Right lobe of liver (tissue), 6 donors: ENCODE data around the gene PRKACA. TPM values are rescaled to one million over a fixed set of nuclear protein-coding genes. Genes with fewer than 3 reads are reported as not detected.

Experiments
- ATAC-seq, 4 donors: fragments of 200-7000 bp; cut with Tn5 transposase; one replicate each; pipeline ENCODE4 v1.9.1; 2020; ENCODE audit warnings: mild to moderate bottlenecking in 4 of 4, moderate library complexity in 4 of 4
- DNase-seq, 3 donors: peaks; one replicate each; pipeline ENCODE4 v3.0.0-alpha.2; 2020
- H3K27ac ChIP-seq, 3 donors: fragments of 200-600 bp; one replicate each; pipeline ENCODE4 v1.8.0; 2022
- H3K27me3 ChIP-seq, 2 donors: fragments of 200-600 bp; one replicate each; pipeline ENCODE4 v1.8.0; 2022
- H3K36me3 ChIP-seq, 4 donors: fragments of 200-600 bp; sonication (generic) in 1 of 4; one replicate each; pipeline versions ENCODE4 v1.5.1 to v1.8.0; 2017 to 2022; ENCODE audit warnings: control low read depth in 1 of 4
- H3K4me1 ChIP-seq, 4 donors: fragments of 200-600 bp; sonication (generic) in 1 of 4; one replicate each; pipeline versions ENCODE4 v1.5.1 to v1.8.0; 2017 to 2022; ENCODE audit warnings: control low read depth in 1 of 4
- H3K4me3 ChIP-seq, 3 donors: fragments of 200-600 bp; one replicate each; pipeline ENCODE4 v1.8.0; 2022
- H3K9me3 ChIP-seq, 4 donors: fragments of 200-600 bp; sonication (generic) in 1 of 4; one replicate each; pipeline versions ENCODE4 v1.5.1 to v1.8.0; 2017 to 2022; ENCODE audit warnings: control low read depth in 1 of 4
- CTCF ChIP-seq, 4 donors: fragments of 200-600 bp in 3 of 4; fragments of 450-650 bp in 1 of 4; IDR thresholded peaks; one replicate each; pipeline versions ENCODE4 v1.5.1 to v1.8.0; 2016 to 2022; ENCODE audit warnings: antibody characterized with exemption in 4 of 4, mild to moderate bottlenecking in 2 of 4
- POLR2A ChIP-seq: fragments of 450-650 bp; IDR thresholded peaks from one replicate; pipeline ENCODE4 v1.6.1; 2017; ENCODE audit warnings: antibody characterized with exemption, mild to moderate bottlenecking
- WGBS: methylation state at CpG from one replicate; pipeline ENCODE4 v1.1.6; 2018; ENCODE audit warnings: low coverage, low lambda C conversion rate; ENCODE audit not compliant: insufficient coverage; ENCODE audit errors: missing lambda C conversion rate; 5-methylcytosine and 5-hydroxymethylcytosine counted together
- intact Hi-C, 2 donors: fragments of 100-400 bp; cut with DNase I; formaldehyde crosslinking; loops; one replicate each; pipeline versions ENCODE4 v1.11.2 to v1.14.1; 2022
- total RNA-seq, 6 experiments: library from RNA; depleted of rRNA in 2 of 6; stranded (reverse); fragments of >200 nt in 2 of 6; fragmentation: NEBNext Ultra II Directional in 3 of 6; extraction: Animal tissue kit (Norgen Biotek cat#: 25700) in 3 of 6; gene quantifications; one replicate each; pipeline versions ENCODE4 v1.1.0 to v1.2.4, GENCODE V29; 2016 to 2023
- donor health status: DM: no; HTN: yes; CAD: no.
- donor health status: DM: no; HTN: no; CAD: no.
- donor health status: DM: no; HTN: no; CAD: no.
- donor health status: DM: no; HTN: yes; CAD: no.
- donor health status: DM: no; HTN: yes; CAD: no.

PRKACA gene
- total RNA-seq, 6 experiments from 2014 or later: 54.8 to 87.5 (median 63.1) TPM

- no peaks in the 10 kb centered on the region for H3K27me3 ChIP-seq
- no peak overlapping the region for H3K4me3 ChIP-seq
- TF ChIP-seq POLR2A: no peak
- no peak for TF ChIP-seq CTCF (IDR thresholded peaks at IDR 0.05)
- WGBS: 41% methylated on average over 6 of the region's 11 CpGs
- H3K4me1 ChIP-seq: no peaks in the 10 kb centered on the region
- intact Hi-C loops: no loop called here
- no peak overlapping the region for H3K27ac ChIP-seq
- no peaks in the 10 kb centered on the region for H3K36me3 ChIP-seq
- DNase-seq (no peak), ATAC-seq (no peak)
- no peaks in the 10 kb centered on the region for H3K9me3 ChIP-seq
These were observed 46.5 kb upstream of the PRKACA start for GRCh38 chr19:14164082-14164481.

GRCh38 chr19:14162871-14163297 is 45.3 kb upstream of the PRKACA start:
- Histone ChIP-seq H3K4me1 (no peaks in the 10 kb centered on the region), H3K36me3 (no peaks in the 10 kb centered on the region), H3K9me3 (no peaks in the 10 kb centered on the region), H3K4me3 (no peak overlapping the region), H3K27ac (no peak overlapping the region), H3K27me3 (no peaks in the 10 kb centered on the region)
- ATAC-seq (no peak), DNase-seq (no peak)
- TF ChIP-seq CTCF (IDR thresholded peaks at IDR 0.05) (no peak), POLR2A (no peak)
- intact Hi-C loops: no loop called here
- 93% methylated on average over 15 of the region's 38 CpGs for WGBS

DNA sequence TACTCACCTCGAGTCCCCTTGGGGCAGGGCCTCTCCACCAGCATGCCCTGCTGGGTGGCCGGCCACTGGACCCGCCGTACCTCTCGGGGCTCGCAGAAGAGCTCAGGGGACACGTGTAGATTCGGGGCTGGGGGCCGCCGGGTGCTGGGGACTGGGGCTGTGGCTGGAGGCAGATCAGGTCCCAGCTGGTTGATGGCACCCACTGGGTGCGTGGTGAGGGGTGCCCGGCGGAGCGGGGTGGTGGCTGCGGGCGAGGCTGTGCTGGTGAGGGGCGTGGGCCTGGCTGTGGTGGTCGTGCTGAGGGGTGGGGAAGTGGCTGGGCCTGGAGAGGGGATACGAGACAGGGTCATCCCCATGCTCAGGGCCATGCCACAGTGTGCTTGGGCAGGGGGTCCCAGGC is 43.7 kb upstream of the PRKACA start:
- Histone ChIP-seq H3K27me3 (no peaks in the 10 kb centered on the region), H3K4me1 (no peaks in the 10 kb centered on the region), H3K9me3 (no peaks in the 10 kb centered on the region), H3K36me3 (no peaks in the 10 kb centered on the region), H3K4me3 (no peak overlapping the region), H3K27ac (no peak overlapping the region)
- DNase-seq: no peak
- ATAC-seq: no peak
- intact Hi-C loops: no loop called here
- no peak for TF ChIP-seq CTCF (IDR thresholded peaks at IDR 0.05)
- no peak for TF ChIP-seq POLR2A
- WGBS: no CpG with 5 or more reads among the region's 19 CpGs

- DNase-seq (no peak), ATAC-seq (no peak)
- 82% methylated on average over 8 of the region's 25 CpGs for WGBS
- no peaks in the 10 kb centered on the region for H3K27me3 ChIP-seq
- no peak overlapping the region for H3K27ac ChIP-seq
- H3K4me1 ChIP-seq: no peaks in the 10 kb centered on the region
- TF ChIP-seq POLR2A: no peak
- no peak for TF ChIP-seq CTCF (IDR thresholded peaks at IDR 0.05)
- no peaks in the 10 kb centered on the region for H3K9me3 ChIP-seq
- intact Hi-C loops: no loop called here
- peaks cover 0 to 4% (median 0%) of the 10 kb centered on the region in 4 donors for H3K36me3 ChIP-seq
- H3K4me3 ChIP-seq: no peak overlapping the region
These were observed 42.6 kb upstream of the PRKACA start for GRCh38 chr19:14160017-14160703.
